GM18873 (cell line): ENCODE results near the gene TBC1D22A.

ENCODE experiments used
- ATAC-seq: cut with Tn5 transposase; IDR thresholded peaks from one replicate; pipeline ENCODE4 v1.9.1; 2021; ENCODE audit warnings: mild to moderate bottlenecking, moderate library complexity, moderate number of reproducible peaks; ENCODE audit not compliant: unreplicated experiment, low FRiP score

TBC1D22A gene

GRCh38 chr22:47123006-47123826 is 360.8 kb downstream of the TBC1D22A start:
- no peak for ATAC-seq

- no peak for ATAC-seq
These were observed 361.5 kb downstream of the TBC1D22A start for GRCh38 chr22:47123827-47124442.

- no peak for ATAC-seq
These were observed 362.0 kb downstream of the TBC1D22A start for GRCh38 chr22:47124451-47124881.

- ATAC-seq = no peak
These were observed 362.5 kb downstream of the TBC1D22A start for GRCh38 chr22:47124961-47125360.

- no peak for ATAC-seq
These were observed 363.2 kb downstream of the TBC1D22A start for GRCh38 chr22:47125603-47126002.

- ATAC-seq = no peak
These were observed 363.9 kb downstream of the TBC1D22A start for GRCh38 chr22:47126344-47126811.

GRCh38 chr22:47127441-47127871 is 365.0 kb downstream of the TBC1D22A start:
- no peak for ATAC-seq

- ATAC-seq = no peak
These were observed 365.8 kb downstream of the TBC1D22A start for GRCh38 chr22:47128216-47128615.

- no peak for ATAC-seq
These were observed 366.3 kb downstream of the TBC1D22A start for GRCh38 chr22:47128622-47129215.

GRCh38 chr22:47129902-47130635 is 367.6 kb downstream of the TBC1D22A start:
- ATAC-seq = no peak

- ATAC-seq = no peak
These were observed 368.6 kb downstream of the TBC1D22A start for GRCh38 chr22:47130883-47131631.

- no peak for ATAC-seq
These were observed 369.4 kb downstream of the TBC1D22A start for GRCh38 chr22:47131632-47132427.

- no peak for ATAC-seq
These were observed 370.0 kb downstream of the TBC1D22A start for GRCh38 chr22:47132428-47132825.

- ATAC-seq = no peak
These were observed 370.9 kb downstream of the TBC1D22A start for GRCh38 chr22:47133061-47133969.

- ATAC-seq = no peak
These were observed 371.8 kb downstream of the TBC1D22A start for GRCh38 chr22:47134222-47134621.

GRCh38 chr22:47135338-47135737 is 372.9 kb downstream of the TBC1D22A start:
- ATAC-seq = no peak

GRCh38 chr22:47136050-47136449 is 373.6 kb downstream of the TBC1D22A start:
- ATAC-seq = no peak

GRCh38 chr22:47136671-47137070 is 374.2 kb downstream of the TBC1D22A start:
- ATAC-seq = no peak
